Psoas muscle (tissue), 8 donors: ENCODE results near the gene DRD4. TPM values are rescaled to one million over a fixed set of nuclear protein-coding genes. Genes with fewer than 3 reads are reported as not detected.

Experiments used
- ATAC-seq, 4 donors: fragments of 200-7000 bp; cut with Tn5 transposase; one replicate each; pipeline ENCODE4 v1.9.1; 2020; ENCODE audit warnings: moderate library complexity in 3 of 4, mild to moderate bottlenecking in 2 of 4
- DNase-seq, 2 donors: peaks; one replicate each; pipeline ENCODE4 v3.0.0-alpha.2; 2020
- H3K27ac ChIP-seq: fragments of 200-600 bp; one replicate; pipeline ENCODE4 v1.8.0; 2022
- H3K27me3 ChIP-seq, 3 donors: fragments of 200-600 bp in 1 of 3; one replicate each; pipeline versions ENCODE4 v1.6.1 to v1.8.0; 2013 to 2022; ENCODE audit warnings: low read length in 2 of 3, mild to moderate bottlenecking in 2 of 3, moderate library complexity in 1 of 3; ENCODE audit not compliant: insufficient read depth in 3 of 3
- H3K36me3 ChIP-seq, 2 donors: fragments of 200-600 bp in 1 of 2; one replicate each; pipeline versions ENCODE4 v1.6.1 to v1.8.0; 2013 to 2022; ENCODE audit warnings: low read depth in 1 of 2, mild to moderate bottlenecking in 1 of 2, moderate library complexity in 1 of 2; ENCODE audit not compliant: insufficient read depth in 1 of 2
- H3K4me1 ChIP-seq: fragments of 200-600 bp; one replicate; pipeline ENCODE4 v1.8.0; 2022
- H3K4me3 ChIP-seq: fragments of 200-600 bp; one replicate; pipeline ENCODE4 v1.8.0; 2022; ENCODE audit warnings: mild to moderate bottlenecking
- H3K9me3 ChIP-seq: fragments of 200-600 bp; one replicate; pipeline ENCODE4 v1.8.0; 2022
- CTCF ChIP-seq: fragments of 200-600 bp; IDR thresholded peaks from one replicate; pipeline ENCODE4 v1.8.0; 2022; ENCODE audit warnings: antibody characterized with exemption
- WGBS, 3 donors: extraction: QIAGEN DNeasy Blood & Tissue Kit; methylation state at CpG; one replicate each; pipeline versions ENCODE4 v1.1.6 to v1.1.7; 2013; 5-methylcytosine and 5-hydroxymethylcytosine counted together
- intact Hi-C, 2 donors: fragments of 100-400 bp; cut with DNase I; formaldehyde crosslinking; loops; one replicate each; pipeline versions ENCODE4 v1.11.0 to v1.14.2; 2022
- polyA plus RNA-seq, 3 donors: library from polyadenylated mRNA; stranded (reverse); fragments of 200-250 nt; gene quantifications; one replicate each; pipeline ENCODE4 v1.2.3, GENCODE V29; 2013
- total RNA-seq, 4 donors: library from RNA; stranded (reverse); fragmentation: NEBNext Ultra II Directional in 2 of 4; extraction: Animal tissue kit (Norgen Biotek cat#: 25700) in 2 of 4; gene quantifications; one replicate each; pipeline versions ENCODE4 v1.2.1 to v1.2.4, GENCODE V29; 2021 to 2023
- donor health status: healthy with polysubstance abuse.
- donor health status: DM: no; HTN: no; CAD: no; lungs with moderate emphysema.
- donor health status: Bipolar disorder and iron deficiency.
- donor health status: healthy.
- donor health status: DM: yes; HTN: yes; CAD: no.
- donor health status: DM: no; HTN: no; CAD: no.
- donor health status: DM: no; HTN: no; CAD: no.
- donor health status: DM: yes; HTN: yes; CAD: no.

Gene DRD4
- total and polyA plus RNA-seq, 7 donors = 0.14 to 1.2 (median 0.55) TPM; not detected in 2

DNA sequence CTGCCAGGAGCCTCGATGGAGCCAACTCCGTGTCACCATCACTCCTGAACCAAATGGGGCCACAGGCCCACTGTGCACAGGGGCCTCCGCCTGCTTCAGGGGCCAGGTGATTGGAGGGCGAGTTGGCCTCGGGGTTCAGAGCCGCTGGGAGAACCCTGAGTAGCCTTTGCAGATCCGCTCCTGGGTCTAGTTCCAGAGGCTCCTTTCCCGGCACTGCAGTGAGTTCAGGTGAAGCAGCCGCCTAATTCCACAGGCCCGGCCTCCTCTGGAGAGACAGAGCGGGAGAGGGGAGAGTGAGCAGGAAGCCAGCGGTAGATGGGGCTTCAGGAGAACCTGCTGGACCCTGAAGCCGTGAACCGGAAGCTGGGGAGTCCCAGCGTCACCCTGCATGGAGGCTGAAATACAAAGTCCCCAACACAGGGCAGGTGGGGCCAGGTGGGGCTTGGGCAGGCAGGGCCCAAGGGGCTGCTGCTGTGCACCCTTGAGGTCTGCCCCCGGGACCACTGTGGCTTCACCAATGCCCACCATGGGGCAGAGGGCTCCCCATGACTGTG is 22.5 kb downstream of the DRD4 start:
- intact Hi-C loops = loop anchor here in 1 of 2 donors (5.0 kb wide), 1 partner anchor 63 kb away; no protein-coding TSS in a partner anchor
- DNase-seq = no peak
- H3K4me1 ChIP-seq = no peaks in the 10 kb centered on the region
- no peak for TF ChIP-seq CTCF
- WGBS, 3 donors = 89 to 93% (median 89%) methylated on average over 16 of the region's 16 CpGs
- no peaks in the 10 kb centered on the region for H3K9me3 ChIP-seq
- H3K27me3 ChIP-seq = no peaks in the 10 kb centered on the region
- no peak overlapping the region for H3K4me3 ChIP-seq
- H3K27ac ChIP-seq = no peak overlapping the region
- peaks cover 3 to 38% of the 10 kb centered on the region in 2 donors for H3K36me3 ChIP-seq
- no peak for ATAC-seq

- WGBS, 3 donors = 81 to 89% (median 86%) methylated on average over 19 of the region's 19 CpGs
- Histone ChIP-seq H3K27me3 (no peaks in the 10 kb centered on the region), H3K27ac (no peak overlapping the region), H3K4me3 (no peak overlapping the region), H3K36me3 (peaks cover 3 to 36% of the 10 kb centered on the region in 2 donors), H3K9me3 (no peaks in the 10 kb centered on the region), H3K4me1 (no peaks in the 10 kb centered on the region)
- DNase-seq = no peak
- TF ChIP-seq CTCF = no peak
- peak in 1 of 4 donors; percentile 9 for ATAC-seq
- intact Hi-C loops = loop anchor here in 1 of 2 donors (5.0 kb wide), 1 partner anchor 62 kb away; no protein-coding TSS in a partner anchor
Observed at GRCh38 chr11:660281-660680, 23.2 kb downstream of the DRD4 start.

GRCh38 chr11:660681-661444 is 23.8 kb downstream of the DRD4 start:
- H3K27ac ChIP-seq = no peak overlapping the region
- H3K36me3 ChIP-seq = peaks cover 3 to 38% of the 10 kb centered on the region in 2 donors
- no peaks in the 10 kb centered on the region for H3K9me3 ChIP-seq
- 71 to 77% (median 75%) methylated on average over 19 of the region's 19 CpGs for WGBS, 3 donors
- intact Hi-C loops = loop anchor here in 1 of 2 donors (5.0 kb wide), 1 partner anchor 61 kb away; no protein-coding TSS in a partner anchor
- H3K4me1 ChIP-seq = peaks cover 2% of the 10 kb centered on the region
- no peak for TF ChIP-seq CTCF
- DNase-seq (no peak), ATAC-seq (peak in 1 of 4 donors; percentile 7)
- no peaks in the 10 kb centered on the region for H3K27me3 ChIP-seq
- no peak overlapping the region for H3K4me3 ChIP-seq

GRCh38 chr11:662689-663274 is 25.7 kb downstream of the DRD4 start:
- peaks cover 3 to 37% of the 10 kb centered on the region in 2 donors for H3K36me3 ChIP-seq
- intact Hi-C loops = loop anchor here (2.0 to 5.0 kb wide), 2 partner anchors 60 kb away; no protein-coding TSS in a partner anchor
- ATAC-seq = peak; percentile 51 to 70 (median 68)

More at GRCh38 chr11:662689-663274, 25.7 kb downstream of the DRD4 start:
- H3K27ac ChIP-seq = no peak overlapping the region
- TF ChIP-seq CTCF = peak; percentile 57
- no peaks in the 10 kb centered on the region for H3K9me3 ChIP-seq
- peak; percentile 69 to 81 for DNase-seq
- no peaks in the 10 kb centered on the region for H3K27me3 ChIP-seq
- no peak overlapping the region for H3K4me3 ChIP-seq
- peaks cover 4% of the 10 kb centered on the region for H3K4me1 ChIP-seq
- WGBS, 3 donors = 54 to 62% (median 54%) methylated on average over 15 of the region's 15 CpGs
